Measurements from ENCODE around the gene DAP3. TPM values are rescaled to one million over a fixed set of nuclear protein-coding genes. Genes with fewer than 3 reads are reported as not detected.

DAP3 gene
- total and polyA plus RNA-seq, 2 of the 13 experiments (the other 11 are each of a cell fraction or from before 2014, with no cell fraction given): 129 to 133 TPM

DNA sequence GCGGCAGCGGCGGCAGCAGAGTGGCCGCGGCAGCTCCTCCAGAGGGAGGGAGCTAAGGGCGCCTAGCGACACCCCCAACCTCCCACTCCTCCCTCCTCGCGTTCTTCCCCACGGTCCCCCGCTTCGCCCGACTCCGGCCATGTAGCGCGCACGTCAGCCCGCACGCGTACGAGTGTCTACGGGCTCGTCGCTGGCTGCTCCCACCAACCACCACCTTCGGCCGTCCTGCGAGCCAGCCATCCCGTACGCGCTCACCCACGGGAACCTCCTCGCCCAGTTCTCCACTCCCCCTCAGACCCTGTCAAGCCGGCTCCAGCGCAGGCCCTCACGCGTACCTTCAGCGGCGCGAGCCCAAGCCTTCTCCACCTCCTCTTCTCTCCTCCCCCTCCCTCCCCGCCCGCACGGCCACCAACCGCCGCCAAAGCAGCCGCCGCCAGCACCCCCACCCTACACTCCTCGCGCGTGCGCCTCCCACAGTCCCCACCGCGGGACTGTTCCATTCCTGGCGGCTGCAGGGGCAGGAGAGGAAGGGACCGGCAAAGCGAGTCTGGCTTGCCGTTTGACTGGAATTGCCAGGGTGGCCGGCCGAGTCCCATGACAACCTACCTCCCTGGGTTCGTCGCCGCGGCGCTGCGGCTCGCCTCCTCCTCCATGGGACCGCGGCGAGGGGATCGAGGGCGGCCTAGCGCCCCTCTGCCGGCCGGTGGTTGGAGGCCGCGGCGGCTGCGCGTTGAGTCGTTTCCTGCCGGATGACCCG is 389 bp upstream of the DAP3 start, which contains the start of gene YY1AP1 (continued):
- TF ChIP-seq ZNF775 (CRISPR knock-in tag; IDR thresholded peaks at IDR 0.05; ENCODE audit: borderline replicate concordance): no peak; the same call in 1 of the 2 replicates
- TF ChIP-seq, protein P1, sequence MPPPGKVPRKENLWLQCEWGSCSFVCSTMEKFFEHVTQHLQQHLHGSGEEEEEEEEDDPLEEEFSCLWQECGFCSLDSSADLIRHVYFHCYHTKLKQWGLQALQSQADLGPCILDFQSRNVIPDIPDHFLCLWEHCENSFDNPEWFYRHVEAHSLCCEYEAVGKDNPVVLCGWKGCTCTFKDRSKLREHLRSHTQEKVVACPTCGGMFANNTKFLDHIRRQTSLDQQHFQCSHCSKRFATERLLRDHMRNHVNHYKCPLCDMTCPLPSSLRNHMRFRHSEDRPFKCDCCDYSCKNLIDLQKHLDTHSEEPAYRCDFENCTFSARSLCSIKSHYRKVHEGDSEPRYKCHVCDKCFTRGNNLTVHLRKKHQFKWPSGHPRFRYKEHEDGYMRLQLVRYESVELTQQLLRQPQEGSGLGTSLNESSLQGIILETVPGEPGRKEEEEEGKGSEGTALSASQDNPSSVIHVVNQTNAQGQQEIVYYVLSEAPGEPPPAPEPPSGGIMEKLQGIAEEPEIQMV (CRISPR knock-in tag; IDR thresholded peaks at IDR 0.05; ENCODE audit: low read depth): 0 out of 2 replicates have a peak, but pooled peaks have one; percentile 23
- TF ChIP-seq ZNF430 (CRISPR knock-in tag; IDR thresholded peaks at IDR 0.05): peak; percentile 62
- peak; percentile 60 for TF ChIP-seq U2AF1 (optimal IDR thresholded peaks at IDR 0.05; ENCODE audit: low read depth, low read length)
- no peak for TF ChIP-seq SIX4 (CRISPR knock-in tag; IDR thresholded peaks at IDR 0.05)
- TF ChIP-seq KLF12 (CRISPR knock-in tag; IDR thresholded peaks at IDR 0.05; ENCODE audit: borderline replicate concordance): no peak
- TF ChIP-seq, protein P2, sequence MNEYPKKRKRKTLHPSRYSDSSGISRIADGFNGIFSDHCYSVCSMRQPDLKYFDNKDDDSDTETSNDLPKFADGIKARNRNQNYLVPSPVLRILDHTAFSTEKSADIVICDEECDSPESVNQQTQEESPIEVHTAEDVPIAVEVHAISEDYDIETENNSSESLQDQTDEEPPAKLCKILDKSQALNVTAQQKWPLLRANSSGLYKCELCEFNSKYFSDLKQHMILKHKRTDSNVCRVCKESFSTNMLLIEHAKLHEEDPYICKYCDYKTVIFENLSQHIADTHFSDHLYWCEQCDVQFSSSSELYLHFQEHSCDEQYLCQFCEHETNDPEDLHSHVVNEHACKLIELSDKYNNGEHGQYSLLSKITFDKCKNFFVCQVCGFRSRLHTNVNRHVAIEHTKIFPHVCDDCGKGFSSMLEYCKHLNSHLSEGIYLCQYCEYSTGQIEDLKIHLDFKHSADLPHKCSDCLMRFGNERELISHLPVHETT (CRISPR knock-in tag; conservative IDR thresholded peaks at IDR 0.05): no peak
- peak; percentile 31; the same call in 1 of the 2 replicates for TF ChIP-seq BRD4 (CRISPR knock-in tag; IDR thresholded peaks at IDR 0.05)
- TF ChIP-seq, protein P3, sequence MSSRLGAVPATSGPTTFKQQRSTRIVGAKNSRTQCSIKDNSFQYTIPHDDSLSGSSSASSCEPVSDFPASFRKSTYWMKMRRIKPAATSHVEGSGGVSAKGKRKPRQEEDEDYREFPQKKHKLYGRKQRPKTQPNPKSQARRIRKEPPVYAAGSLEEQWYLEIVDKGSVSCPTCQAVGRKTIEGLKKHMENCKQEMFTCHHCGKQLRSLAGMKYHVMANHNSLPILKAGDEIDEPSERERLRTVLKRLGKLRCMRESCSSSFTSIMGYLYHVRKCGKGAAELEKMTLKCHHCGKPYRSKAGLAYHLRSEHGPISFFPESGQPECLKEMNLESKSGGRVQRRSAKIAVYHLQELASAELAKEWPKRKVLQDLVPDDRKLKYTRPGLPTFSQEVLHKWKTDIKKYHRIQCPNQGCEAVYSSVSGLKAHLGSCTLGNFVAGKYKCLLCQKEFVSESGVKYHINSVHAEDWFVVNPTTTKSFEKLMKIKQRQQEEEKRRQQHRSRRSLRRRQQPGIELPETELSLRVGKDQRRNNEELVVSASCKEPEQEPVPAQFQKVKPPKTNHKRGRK (CRISPR knock-in tag; IDR thresholded peaks at IDR 0.05): no peak
- TF ChIP-seq ELF1 (CRISPR knock-in tag; IDR thresholded peaks at IDR 0.05): no peak; the same call in 1 of the 2 replicates
- TF ChIP-seq TBX2 (CRISPR knock-in tag; IDR thresholded peaks at IDR 0.05; ENCODE audit: borderline replicate concordance): peak; percentile 70
- no peak; the same call in 1 of the 2 replicates for TF ChIP-seq NFKB2 (CRISPR knock-in tag; IDR thresholded peaks at IDR 0.05; ENCODE audit: borderline replicate concordance)
- 0 out of 2 replicates have a peak, but pooled peaks have one; percentile 62 for TF ChIP-seq ZNF761 (CRISPR knock-in tag; conservative IDR thresholded peaks at IDR 0.05)
- TF ChIP-seq ZNF543 (CRISPR knock-in tag; IDR thresholded peaks at IDR 0.05): no peak
- TF ChIP-seq, protein P4, sequence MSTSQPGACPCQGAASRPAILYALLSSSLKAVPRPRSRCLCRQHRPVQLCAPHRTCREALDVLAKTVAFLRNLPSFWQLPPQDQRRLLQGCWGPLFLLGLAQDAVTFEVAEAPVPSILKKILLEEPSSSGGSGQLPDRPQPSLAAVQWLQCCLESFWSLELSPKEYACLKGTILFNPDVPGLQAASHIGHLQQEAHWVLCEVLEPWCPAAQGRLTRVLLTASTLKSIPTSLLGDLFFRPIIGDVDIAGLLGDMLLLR (CRISPR knock-in tag; IDR thresholded peaks at IDR 0.05): no peak
- TF ChIP-seq ASH2L (IDR thresholded peaks at IDR 0.05; ENCODE audit: insufficient read length, low read depth, low read length): peak; percentile 93
- TF ChIP-seq RXRA (CRISPR knock-in tag; IDR thresholded peaks at IDR 0.05): peak; percentile 39; the same call in 1 of the 2 replicates
- TF ChIP-seq NBN (conservative IDR thresholded peaks at IDR 0.05): no peak
- TF ChIP-seq RFXAP (CRISPR knock-in tag; IDR thresholded peaks at IDR 0.05; ENCODE audit: borderline replicate concordance): no peak
- no peak for TF ChIP-seq ZNF652 (CRISPR knock-in tag; IDR thresholded peaks at IDR 0.05; ENCODE audit: borderline replicate concordance, low read depth)
- TF ChIP-seq KAT2B (IDR thresholded peaks at IDR 0.05; ENCODE audit: borderline replicate concordance, low read depth, low read length): no peak
- peak; percentile 78 for TF ChIP-seq RBFOX2 (IDR thresholded peaks at IDR 0.05; ENCODE audit: low read depth, low read length)
- TF ChIP-seq MTA3 (CRISPR knock-in tag; IDR thresholded peaks at IDR 0.05): no peak
